Measurements from ENCODE around the gene UNC13D. TPM values are rescaled to one million over a fixed set of nuclear protein-coding genes. Genes with fewer than 3 reads are reported as not detected.

The UNC13D gene
- total RNA-seq, 1 experiment from 2014 or later, result 3.5 TPM

DNA sequence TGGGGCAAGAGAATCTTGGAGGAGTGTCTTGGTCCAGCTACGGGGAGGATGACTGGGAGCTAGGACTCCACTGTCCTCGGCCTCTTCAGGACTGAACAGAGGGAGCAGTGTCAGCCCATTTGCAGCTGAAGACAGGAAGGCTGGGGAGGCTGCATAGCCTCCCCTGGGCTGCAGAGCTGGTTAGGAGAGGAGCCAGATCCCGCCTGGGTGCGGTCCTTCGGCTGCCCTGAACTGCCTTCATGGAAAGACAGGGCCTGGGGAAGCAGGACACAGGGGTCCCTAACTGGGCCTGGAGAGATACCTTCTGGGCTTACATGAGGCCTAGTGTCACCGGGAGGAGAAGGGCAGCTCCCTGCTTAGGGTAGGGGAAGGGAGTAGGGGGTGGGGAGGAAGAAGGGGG is 26.6 kb downstream of the UNC13D start:
- Mint-ChIP-seq H3K4me1 (ENCODE audit: insufficient read depth, unreplicated experiment) (peaks cover 11% of the 10 kb centered on the region), H3K4me3 (ENCODE audit: unreplicated experiment) (no peak overlapping the region), H3K9me3 (ENCODE audit: unreplicated experiment) (no peaks in the 10 kb centered on the region), H3K27me3 (ENCODE audit: insufficient read depth, unreplicated experiment) (no peaks in the 10 kb centered on the region), H3K36me3 (ENCODE audit: insufficient read depth, unreplicated experiment) (peaks cover 37% of the 10 kb centered on the region), H3K27ac (ENCODE audit: low read depth, unreplicated experiment) (no peak overlapping the region)
- POLR2A ChIA-PET, result interaction anchor here (3.6 kb wide), 1 partner anchor 38 kb away, joined by 38 read pairs; a partner anchor contains a TSS
- CTCF ChIA-PET, result interaction anchor here (0.8 to 1.2 kb wide), 2 partner anchors 53 to 87 kb away, joined by 3 to 4 read pairs; partner anchors contain the start of genes GALK1 and MRPL38
- no peak for DNase-seq (ENCODE audit: unreplicated experiment)
- intact Hi-C loops (cut with micrococcal nuclease), result loop anchor here (5.0 kb wide), 1 partner anchor 40 kb away; a partner anchor contains a TSS
- TF ChIP-seq, protein P1, sequence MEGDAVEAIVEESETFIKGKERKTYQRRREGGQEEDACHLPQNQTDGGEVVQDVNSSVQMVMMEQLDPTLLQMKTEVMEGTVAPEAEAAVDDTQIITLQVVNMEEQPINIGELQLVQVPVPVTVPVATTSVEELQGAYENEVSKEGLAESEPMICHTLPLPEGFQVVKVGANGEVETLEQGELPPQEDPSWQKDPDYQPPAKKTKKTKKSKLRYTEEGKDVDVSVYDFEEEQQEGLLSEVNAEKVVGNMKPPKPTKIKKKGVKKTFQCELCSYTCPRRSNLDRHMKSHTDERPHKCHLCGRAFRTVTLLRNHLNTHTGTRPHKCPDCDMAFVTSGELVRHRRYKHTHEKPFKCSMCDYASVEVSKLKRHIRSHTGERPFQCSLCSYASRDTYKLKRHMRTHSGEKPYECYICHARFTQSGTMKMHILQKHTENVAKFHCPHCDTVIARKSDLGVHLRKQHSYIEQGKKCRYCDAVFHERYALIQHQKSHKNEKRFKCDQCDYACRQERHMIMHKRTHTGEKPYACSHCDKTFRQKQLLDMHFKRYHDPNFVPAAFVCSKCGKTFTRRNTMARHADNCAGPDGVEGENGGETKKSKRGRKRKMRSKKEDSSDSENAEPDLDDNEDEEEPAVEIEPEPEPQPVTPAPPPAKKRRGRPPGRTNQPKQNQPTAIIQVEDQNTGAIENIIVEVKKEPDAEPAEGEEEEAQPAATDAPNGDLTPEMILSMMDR (IDR thresholded peaks at IDR 0.05; ENCODE audit: unreplicated experiment), result no peak
- no TSS peak for BruUV-seq (replicated peaks)

DNA sequence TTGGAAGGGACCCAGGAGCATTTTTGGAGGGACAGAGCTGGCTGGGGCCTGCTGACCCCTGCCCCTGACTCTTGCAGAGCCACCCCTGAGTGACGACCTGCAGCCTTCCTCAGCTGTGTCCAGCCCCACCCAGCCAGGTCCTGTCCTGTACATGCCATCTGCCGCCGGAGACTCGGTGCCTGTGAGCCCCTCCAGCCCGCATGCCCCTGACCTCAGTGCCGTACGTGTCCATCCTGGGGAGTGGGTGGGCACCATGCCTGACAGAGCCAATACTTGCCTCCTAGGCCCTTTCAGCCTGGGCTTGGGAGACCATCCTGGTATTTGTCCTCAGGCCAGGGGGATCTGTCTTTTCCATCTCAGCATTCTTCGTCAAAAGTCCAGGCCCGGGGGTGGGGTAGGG is 27.5 kb downstream of the UNC13D start:
- Mint-ChIP-seq H3K4me3 (ENCODE audit: unreplicated experiment) (no peak overlapping the region), H3K27me3 (ENCODE audit: insufficient read depth, unreplicated experiment) (no peaks in the 10 kb centered on the region), H3K4me1 (ENCODE audit: insufficient read depth, unreplicated experiment) (peaks cover 11% of the 10 kb centered on the region), H3K27ac (ENCODE audit: low read depth, unreplicated experiment) (no peak overlapping the region), H3K36me3 (ENCODE audit: insufficient read depth, unreplicated experiment) (peaks cover 43% of the 10 kb centered on the region), H3K9me3 (ENCODE audit: unreplicated experiment) (no peaks in the 10 kb centered on the region)
- ChIA-PET CTCF (interaction anchor here (0.7 to 1.2 kb wide), 4 partner anchors 13 to 136 kb away, joined by 3 read pairs; partner anchors contain the start of gene GALK1), POLR2A (interaction anchor here (0.6 to 3.6 kb wide), 3 partner anchors 37 to 38 kb away, joined by 3 to 38 read pairs (median 16); partner anchors contain the start of gene WBP2)
- no TSS peak for BruUV-seq (replicated peaks)
- DNase-seq (ENCODE audit: unreplicated experiment), result no peak
- TF ChIP-seq, protein P1 (IDR thresholded peaks at IDR 0.05; ENCODE audit: unreplicated experiment), result no peak
- intact Hi-C loops (cut with micrococcal nuclease), result loop anchor here (5.0 kb wide), 1 partner anchor 39 kb away; a partner anchor contains a TSS

DNA sequence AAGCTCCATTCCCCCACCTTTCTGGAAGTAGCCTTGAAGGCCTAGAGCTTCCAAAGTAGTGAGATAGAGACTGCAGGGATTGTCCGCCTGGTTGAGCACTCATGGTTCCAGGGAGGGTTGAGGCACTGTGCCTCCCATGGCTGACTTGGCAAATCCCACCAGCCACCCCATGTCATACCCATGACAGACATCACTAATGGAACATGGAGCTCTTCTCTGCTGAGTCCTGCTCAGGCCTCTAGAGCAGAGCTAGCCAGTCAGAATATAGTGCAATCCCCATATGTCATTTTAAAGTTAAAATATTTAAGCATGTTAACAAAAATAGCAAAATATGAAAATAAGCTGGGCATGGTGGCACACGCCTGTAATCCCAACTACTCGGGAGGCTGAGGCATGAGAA is 28.8 kb downstream of the UNC13D start:
- DNase-seq (ENCODE audit: unreplicated experiment), result no peak
- H3K27ac Mint-ChIP-seq (ENCODE audit: low read depth, unreplicated experiment), result peak overlapping the region; percentile 36
- intact Hi-C loops (cut with micrococcal nuclease), result loop anchor here (5.0 kb wide), 1 partner anchor 38 kb away; a partner anchor contains a TSS
- no TSS peak for BruUV-seq (replicated peaks)
- H3K4me3 Mint-ChIP-seq (ENCODE audit: unreplicated experiment), result no peak overlapping the region
- peaks cover 45% of the 10 kb centered on the region for H3K36me3 Mint-ChIP-seq (ENCODE audit: insufficient read depth, unreplicated experiment)
- H3K27me3 Mint-ChIP-seq (ENCODE audit: insufficient read depth, unreplicated experiment), result no peaks in the 10 kb centered on the region
- TF ChIP-seq, protein P1 (IDR thresholded peaks at IDR 0.05; ENCODE audit: unreplicated experiment), result no peak
- H3K9me3 Mint-ChIP-seq (ENCODE audit: unreplicated experiment), result no peaks in the 10 kb centered on the region
- peaks cover 11% of the 10 kb centered on the region for H3K4me1 Mint-ChIP-seq (ENCODE audit: insufficient read depth, unreplicated experiment)
- ChIA-PET POLR2A (interaction anchor here (0.6 to 3.6 kb wide), 11 partner anchors 10 to 39 kb away, joined by 3 to 38 read pairs (median 6); partner anchors contain the start of genes UNK and WBP2), CTCF (interaction anchor here (0.6 to 1.7 kb wide), 4 partner anchors 9 to 53 kb away, joined by 3 to 5 read pairs (median 4); no protein-coding TSS in a partner anchor)

DNA sequence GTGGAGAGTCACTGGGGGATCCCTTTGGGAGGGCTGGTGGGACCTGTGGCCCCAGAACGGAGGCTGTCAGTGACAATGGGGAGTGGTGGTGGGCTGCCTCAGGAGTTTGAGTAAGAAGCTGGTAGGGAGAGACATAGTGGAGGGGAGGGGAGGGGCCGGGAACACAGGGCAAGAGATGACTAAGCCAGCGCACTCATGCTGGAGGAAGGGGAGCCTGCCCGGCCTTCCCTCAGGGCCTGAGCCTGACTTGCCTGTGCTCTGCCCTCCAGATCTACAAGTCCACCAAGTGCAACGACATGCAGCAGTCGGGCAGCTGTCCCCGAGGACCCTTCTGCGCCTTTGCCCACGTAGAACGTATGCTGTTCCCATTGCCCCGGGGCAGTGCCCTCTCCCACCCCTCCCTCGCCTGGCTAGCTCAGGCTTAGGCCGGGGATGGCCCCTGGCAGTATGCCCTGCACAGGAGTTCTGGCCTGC is 29.3 kb downstream of the UNC13D start:
- Mint-ChIP-seq H3K4me3 (ENCODE audit: unreplicated experiment) (no peak overlapping the region), H3K27ac (ENCODE audit: low read depth, unreplicated experiment) (peak overlapping the region; percentile 36), H3K4me1 (ENCODE audit: insufficient read depth, unreplicated experiment) (peaks cover 11% of the 10 kb centered on the region), H3K9me3 (ENCODE audit: unreplicated experiment) (no peaks in the 10 kb centered on the region), H3K27me3 (ENCODE audit: insufficient read depth, unreplicated experiment) (no peaks in the 10 kb centered on the region), H3K36me3 (ENCODE audit: insufficient read depth, unreplicated experiment) (peaks cover 40% of the 10 kb centered on the region)
- intact Hi-C loops (cut with micrococcal nuclease), result loop anchor here (5.0 kb wide), 1 partner anchor 38 kb away; a partner anchor contains a TSS
- peak; percentile 81 for DNase-seq (ENCODE audit: unreplicated experiment)
- BruUV-seq (replicated peaks), result no TSS peak
- ChIA-PET CTCF (interaction anchor here (0.6 to 1.7 kb wide), 5 partner anchors 9 to 433 kb away, joined by 3 to 5 read pairs (median 3); no protein-coding TSS in a partner anchor), POLR2A (interaction anchor here (0.6 to 3.6 kb wide), 11 partner anchors 10 to 40 kb away, joined by 3 to 38 read pairs (median 6); partner anchors contain the start of genes UNK and WBP2)
- TF ChIP-seq, protein P1 (IDR thresholded peaks at IDR 0.05; ENCODE audit: unreplicated experiment), result no peak
